Endothelial cell of umbilical vein (primary cell): ENCODE results near the gene LRRC28. TPM values are rescaled to one million over a fixed set of nuclear protein-coding genes. Genes with fewer than 3 reads are reported as not detected.

ENCODE experiments used
- BruUV-seq: library from RNA; stranded (reverse); fragments of 400-500 nt; replicated peaks from 2 replicates; lab custom pipeline; 2021; lab: Mats Ljungman, UMichigan
- CTCF ChIA-PET: fragments of 300-600, 350-600 bp; sonication (Branson Sonifier 250); formaldehyde crosslinking; loops from one replicate; lab custom pipeline; 2021; ENCODE audit warnings: antibody characterized with exemption, inconsistent platforms; lab: Charles Lee
- POLR2A ChIA-PET: fragments of 300-600, 350-600 bp; sonication (Branson Sonifier 250); formaldehyde crosslinking; loops from one replicate; lab custom pipeline; 2021; ENCODE audit warnings: antibody characterized with exemption, inconsistent platforms; lab: Charles Lee
- DNase-seq: peaks from one replicate; pipeline ENCODE4 v3.0.0-alpha.2; 2011; ENCODE audit warnings: low read depth, low spot score
- FAIRE-seq: peaks from 2 replicates; lab custom pipeline; 2011; peaks lifted over from hg19 to GRCh38; lab: Jason Lieb, UNC
- H2AFZ ChIP-seq: 2 replicates; pipeline ENCODE4 v1.6.0; 2012; ENCODE audit warnings: low read depth, low read length, control low read depth, inconsistent platforms
- H3K27ac ChIP-seq: 2 replicates; pipeline ENCODE4 v1.5.1; 2011; ENCODE audit warnings: low read depth, mild to moderate bottlenecking, control low read depth, low read length, moderate library complexity; ENCODE audit not compliant: insufficient read depth
- H3K27me3 ChIP-seq, 2 experiments: 2 replicates each; pipeline versions ENCODE4 v1.6.0 to v1.6.1; 2011; ENCODE audit warnings: low read length in 2 of 2, mixed read lengths in 1 of 2; ENCODE audit not compliant: control insufficient read depth in 2 of 2, insufficient read depth in 2 of 2
- H3K36me3 ChIP-seq, 2 experiments: 2 replicates in 1 of 2; 3 replicates in 1 of 2; pipeline ENCODE4 v1.5.1; 2011; ENCODE audit warnings: low read length in 2 of 2, mild to moderate bottlenecking in 1 of 2, moderate library complexity in 1 of 2; ENCODE audit not compliant: control insufficient read depth in 2 of 2, insufficient read depth in 2 of 2; ENCODE audit errors: extremely low read depth in 1 of 2
- H3K4me1 ChIP-seq: 3 replicates; pipeline ENCODE4 v1.5.1; 2011; ENCODE audit warnings: mild to moderate bottlenecking, low read length; ENCODE audit not compliant: control insufficient read depth, insufficient read depth; ENCODE audit errors: extremely low read depth
- H3K4me2 ChIP-seq: 2 replicates; pipeline ENCODE4 v1.6.1; 2011; ENCODE audit warnings: low read length, control low read depth, mixed read lengths; ENCODE audit not compliant: insufficient read depth
- H3K4me3 ChIP-seq, 3 experiments: fragments of 200-600 bp in 1 of 3; sonication (generic), shearing (Covaris generic) in 1 of 3; replicated peaks in 1 of 3; 2 replicates each; pipeline ENCODE4 v1.5.1; 2011 to 2016; ENCODE audit warnings: control low read depth in 3 of 3, low read length in 3 of 3, mild to moderate bottlenecking in 2 of 3, inconsistent platforms in 1 of 3, low read depth in 1 of 3, moderate library complexity in 1 of 3; ENCODE audit not compliant: insufficient read depth in 1 of 3
- H3K79me2 ChIP-seq: 2 replicates; pipeline ENCODE4 v1.6.0; 2012; ENCODE audit warnings: low read length, inconsistent platforms; ENCODE audit not compliant: control insufficient read depth, insufficient read depth
- H3K9ac ChIP-seq: replicated peaks from 2 replicates; pipeline ENCODE3; 2011; ENCODE audit warnings: low read length, control low read depth; ENCODE audit not compliant: insufficient read depth; ENCODE audit errors: extremely low read depth
- H3K9me1 ChIP-seq: replicated peaks from 3 replicates; pipeline ENCODE4 v1.6.0; 2011; ENCODE audit warnings: mild to moderate bottlenecking, low read length; ENCODE audit not compliant: control insufficient read depth, insufficient read depth; ENCODE audit errors: extremely low read depth
- H3K9me3 ChIP-seq: replicated peaks from 2 replicates; pipeline ENCODE4 v1.5.1; 2012; ENCODE audit warnings: low read length, inconsistent platforms; ENCODE audit not compliant: control insufficient read depth, insufficient read depth
- H4K20me1 ChIP-seq: replicated peaks from 2 replicates; pipeline ENCODE3; 2011; ENCODE audit warnings: mild to moderate bottlenecking, low read length; ENCODE audit not compliant: control insufficient read depth, insufficient read depth; ENCODE audit errors: extremely low read depth
- EZH2 ChIP-seq: IDR thresholded peaks from 2 replicates; pipeline ENCODE4 v1.6.1; 2012; ENCODE audit warnings: borderline replicate concordance, low read depth, mild to moderate bottlenecking, moderate library complexity, low read length, inconsistent platforms; ENCODE audit not compliant: severe bottlenecking
- FOS ChIP-seq: IDR thresholded peaks from 2 replicates; pipeline ENCODE4 v1.6.1; 2011; ENCODE audit warnings: mild to moderate bottlenecking, low read length, moderate library complexity, borderline replicate concordance; ENCODE audit not compliant: insufficient read depth
- GATA2 ChIP-seq: IDR thresholded peaks from 2 replicates; pipeline ENCODE4 v1.7.0; 2011; ENCODE audit warnings: low read depth, mild to moderate bottlenecking, moderate library complexity, mixed read lengths, low read length; ENCODE audit not compliant: insufficient read length, insufficient read depth
- JUN ChIP-seq: IDR thresholded peaks from 2 replicates; pipeline ENCODE4 v1.6.1; 2011; ENCODE audit warnings: borderline replicate concordance, low read depth; ENCODE audit not compliant: insufficient read length, insufficient read depth
- MYC ChIP-seq: IDR thresholded peaks from one replicate; pipeline ENCODE4 v1.6.1; 2011; ENCODE audit warnings: mild to moderate bottlenecking, low read depth, low read length
- POLR2A ChIP-seq: IDR thresholded peaks from 2 replicates; pipeline ENCODE4 v1.6.1; 2012; ENCODE audit warnings: low read depth, mild to moderate bottlenecking, control low read depth, low read length
- POLR2AphosphoS5 ChIP-seq: IDR thresholded peaks from 2 replicates; pipeline ENCODE4 v1.6.1; 2012; ENCODE audit warnings: low read depth, mild to moderate bottlenecking, control low read depth, low read length, moderate library complexity; ENCODE audit not compliant: insufficient read depth
- dilution Hi-C: fragments of 300-500 bp; cut with MboI; formaldehyde crosslinking; loops from one replicate; pipeline ENCODE4 v1.15.0; 2019; ENCODE audit warnings: low sequenced_read_pairs; ENCODE audit not compliant: extremely low pct_ligation_motif_present
- intact Hi-C: fragments of 100-400 bp; cut with micrococcal nuclease; formaldehyde crosslinking; loops from one replicate; pipeline ENCODE4 v1.10.0; 2022
- polyA plus RNA-seq, 4 experiments: library from polyadenylated mRNA; depleted of rRNA in 3 of 4; stranded (reverse) in 3 of 4; unstranded in 1 of 4; fragments of >200 nt; gene quantifications; 2 replicates each; pipeline versions ENCODE4 v1.2.1 to v1.2.3, GENCODE V29; 2011 to 2012; ENCODE audit warnings: missing spikeins in 1 of 4
- total RNA-seq: library from RNA; stranded (reverse); gene quantifications from 2 replicates; pipeline ENCODE4 v1.2.3, GENCODE V29; 2021
- TF ChIP-seq, protein P1 (sequence below): IDR thresholded peaks from 2 replicates; pipeline ENCODE4 v1.6.1; 2011; ENCODE audit not compliant: insufficient read depth, insufficient read length
- TF ChIP-seq, protein P2 (sequence below), 2 donors: IDR thresholded peaks; 1 replicate in 1 of 2; 2 replicates in 1 of 2; pipeline ENCODE4 v1.5.1; 2011; ENCODE audit warnings: low read length in 2 of 2, mild to moderate bottlenecking in 2 of 2, moderate library complexity in 2 of 2, control low read depth in 1 of 2, inconsistent platforms in 1 of 2, low read depth in 1 of 2; ENCODE audit not compliant: insufficient read depth in 1 of 2; ENCODE audit errors: extremely low read depth in 1 of 2

LRRC28 gene
- total and polyA plus RNA-seq, 2 donors (not counting 3 experiments of a cell fraction or from before 2014, with no cell fraction given) = 19.6 to 26.7 TPM

DNA sequence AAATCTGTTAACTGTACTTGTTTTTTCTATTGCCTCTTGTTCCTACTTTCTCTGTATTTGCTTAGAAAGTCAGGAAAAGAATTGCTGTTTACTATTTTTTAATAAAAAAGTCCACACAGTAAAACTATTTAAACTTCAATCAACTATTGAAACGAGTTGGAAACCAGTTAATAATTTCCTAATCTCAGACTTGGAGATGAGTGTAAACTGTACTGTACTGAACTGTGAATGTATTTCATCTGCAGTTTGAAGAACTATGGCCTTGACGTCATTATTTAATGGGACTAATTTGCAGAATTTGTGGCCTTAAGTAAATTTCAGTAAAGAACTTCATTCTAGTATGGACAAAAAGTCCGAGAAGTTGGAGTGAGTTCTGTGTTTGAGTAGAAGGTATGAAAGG lies 89.1 kb downstream of the LRRC28 start:
- H3K27ac ChIP-seq = no peak overlapping the region
- no peaks in the 10 kb centered on the region for H3K9me3 ChIP-seq
- H3K36me3 ChIP-seq = no peaks in the 10 kb centered on the region
- peaks cover 14% of the 10 kb centered on the region for H3K4me1 ChIP-seq
- H3K4me2 ChIP-seq = no peak overlapping the region
- H3K9ac ChIP-seq = no peak overlapping the region
- no peak overlapping the region for H2AFZ ChIP-seq
- TF ChIP-seq POLR2AphosphoS5 (no peak), JUN (no peak), MYC (no peak), EZH2 (no peak), POLR2A (no peak), GATA2 (no peak), FOS (no peak)
- TF ChIP-seq, protein P1, sequence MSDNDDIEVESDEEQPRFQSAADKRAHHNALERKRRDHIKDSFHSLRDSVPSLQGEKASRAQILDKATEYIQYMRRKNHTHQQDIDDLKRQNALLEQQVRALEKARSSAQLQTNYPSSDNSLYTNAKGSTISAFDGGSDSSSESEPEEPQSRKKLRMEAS = no peak
- TF ChIP-seq, protein P2, sequence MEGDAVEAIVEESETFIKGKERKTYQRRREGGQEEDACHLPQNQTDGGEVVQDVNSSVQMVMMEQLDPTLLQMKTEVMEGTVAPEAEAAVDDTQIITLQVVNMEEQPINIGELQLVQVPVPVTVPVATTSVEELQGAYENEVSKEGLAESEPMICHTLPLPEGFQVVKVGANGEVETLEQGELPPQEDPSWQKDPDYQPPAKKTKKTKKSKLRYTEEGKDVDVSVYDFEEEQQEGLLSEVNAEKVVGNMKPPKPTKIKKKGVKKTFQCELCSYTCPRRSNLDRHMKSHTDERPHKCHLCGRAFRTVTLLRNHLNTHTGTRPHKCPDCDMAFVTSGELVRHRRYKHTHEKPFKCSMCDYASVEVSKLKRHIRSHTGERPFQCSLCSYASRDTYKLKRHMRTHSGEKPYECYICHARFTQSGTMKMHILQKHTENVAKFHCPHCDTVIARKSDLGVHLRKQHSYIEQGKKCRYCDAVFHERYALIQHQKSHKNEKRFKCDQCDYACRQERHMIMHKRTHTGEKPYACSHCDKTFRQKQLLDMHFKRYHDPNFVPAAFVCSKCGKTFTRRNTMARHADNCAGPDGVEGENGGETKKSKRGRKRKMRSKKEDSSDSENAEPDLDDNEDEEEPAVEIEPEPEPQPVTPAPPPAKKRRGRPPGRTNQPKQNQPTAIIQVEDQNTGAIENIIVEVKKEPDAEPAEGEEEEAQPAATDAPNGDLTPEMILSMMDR (IDR thresholded peaks at IDR 0.05; ENCODE audit: extremely low read depth in 1 of 2, insufficient read depth in 1 of 2, low read depth in 1 of 2, low read length in 2 of 2) = no peak
- no TSS peak for BruUV-seq
- no peak for DNase-seq
- H4K20me1 ChIP-seq = no peaks in the 10 kb centered on the region
- no peaks in the 10 kb centered on the region for H3K79me2 ChIP-seq
- intact Hi-C loops (loop anchor here (5.0 to 10.0 kb wide), 5 partner anchors 53 to 417 kb away; partner anchors contain the start of gene SYNM), dilution Hi-C loops (no loop called here)
- H3K4me3 ChIP-seq = no peak overlapping the region
- FAIRE-seq = no peak
- H3K27me3 ChIP-seq = no peaks in the 10 kb centered on the region
- POLR2A ChIA-PET = no interaction called here
- no peaks in the 10 kb centered on the region for H3K9me1 ChIP-seq
- CTCF ChIA-PET = interaction anchor here (0.7 to 6.6 kb wide), 2 partner anchors 329 to 364 kb away, joined by 3 to 103 read pairs; no protein-coding TSS in a partner anchor
